Endothelial cell of umbilical vein (primary cell): ENCODE measurements around the gene SRSF9. TPM values are rescaled to one million over a fixed set of nuclear protein-coding genes. Genes with fewer than 3 reads are reported as not detected.

ENCODE experiments used
- BruUV-seq: library from RNA; stranded (reverse); fragments of 400-500 nt; replicated peaks from 2 replicates; lab custom pipeline; 2021; lab: Mats Ljungman, UMichigan
- CTCF ChIA-PET: fragments of 300-600, 350-600 bp; sonication (Branson Sonifier 250); formaldehyde crosslinking; loops from one replicate; lab custom pipeline; 2021; ENCODE audit warnings: antibody characterized with exemption, inconsistent platforms; lab: Charles Lee
- POLR2A ChIA-PET: fragments of 300-600, 350-600 bp; sonication (Branson Sonifier 250); formaldehyde crosslinking; loops from one replicate; lab custom pipeline; 2021; ENCODE audit warnings: antibody characterized with exemption, inconsistent platforms; lab: Charles Lee
- DNase-seq: peaks from one replicate; pipeline ENCODE4 v3.0.0-alpha.2; 2011; ENCODE audit warnings: low read depth, low spot score
- FAIRE-seq: peaks from 2 replicates; lab custom pipeline; 2011; peaks lifted over from hg19 to GRCh38; lab: Jason Lieb, UNC
- H2AFZ ChIP-seq: 2 replicates; pipeline ENCODE4 v1.6.0; 2012; ENCODE audit warnings: low read depth, low read length, control low read depth, inconsistent platforms
- H3K27ac ChIP-seq: 2 replicates; pipeline ENCODE4 v1.5.1; 2011; ENCODE audit warnings: low read depth, mild to moderate bottlenecking, control low read depth, low read length, moderate library complexity; ENCODE audit not compliant: insufficient read depth
- H3K27me3 ChIP-seq, 2 experiments: 2 replicates each; pipeline versions ENCODE4 v1.6.0 to v1.6.1; 2011; ENCODE audit warnings: low read length in 2 of 2, mixed read lengths in 1 of 2; ENCODE audit not compliant: control insufficient read depth in 2 of 2, insufficient read depth in 2 of 2
- H3K36me3 ChIP-seq, 2 experiments: 2 replicates in 1 of 2; 3 replicates in 1 of 2; pipeline ENCODE4 v1.5.1; 2011; ENCODE audit warnings: low read length in 2 of 2, mild to moderate bottlenecking in 1 of 2, moderate library complexity in 1 of 2; ENCODE audit not compliant: control insufficient read depth in 2 of 2, insufficient read depth in 2 of 2; ENCODE audit errors: extremely low read depth in 1 of 2
- H3K4me1 ChIP-seq: 3 replicates; pipeline ENCODE4 v1.5.1; 2011; ENCODE audit warnings: mild to moderate bottlenecking, low read length; ENCODE audit not compliant: control insufficient read depth, insufficient read depth; ENCODE audit errors: extremely low read depth
- H3K4me2 ChIP-seq: 2 replicates; pipeline ENCODE4 v1.6.1; 2011; ENCODE audit warnings: low read length, control low read depth, mixed read lengths; ENCODE audit not compliant: insufficient read depth
- H3K4me3 ChIP-seq, 3 experiments: fragments of 200-600 bp in 1 of 3; sonication (generic), shearing (Covaris generic) in 1 of 3; replicated peaks in 1 of 3; 2 replicates each; pipeline ENCODE4 v1.5.1; 2011 to 2016; ENCODE audit warnings: control low read depth in 3 of 3, low read length in 3 of 3, mild to moderate bottlenecking in 2 of 3, inconsistent platforms in 1 of 3, low read depth in 1 of 3, moderate library complexity in 1 of 3; ENCODE audit not compliant: insufficient read depth in 1 of 3
- H3K79me2 ChIP-seq: 2 replicates; pipeline ENCODE4 v1.6.0; 2012; ENCODE audit warnings: low read length, inconsistent platforms; ENCODE audit not compliant: control insufficient read depth, insufficient read depth
- H3K9ac ChIP-seq: replicated peaks from 2 replicates; pipeline ENCODE3; 2011; ENCODE audit warnings: low read length, control low read depth; ENCODE audit not compliant: insufficient read depth; ENCODE audit errors: extremely low read depth
- H3K9me1 ChIP-seq: replicated peaks from 3 replicates; pipeline ENCODE4 v1.6.0; 2011; ENCODE audit warnings: mild to moderate bottlenecking, low read length; ENCODE audit not compliant: control insufficient read depth, insufficient read depth; ENCODE audit errors: extremely low read depth
- H3K9me3 ChIP-seq: replicated peaks from 2 replicates; pipeline ENCODE4 v1.5.1; 2012; ENCODE audit warnings: low read length, inconsistent platforms; ENCODE audit not compliant: control insufficient read depth, insufficient read depth
- H4K20me1 ChIP-seq: replicated peaks from 2 replicates; pipeline ENCODE3; 2011; ENCODE audit warnings: mild to moderate bottlenecking, low read length; ENCODE audit not compliant: control insufficient read depth, insufficient read depth; ENCODE audit errors: extremely low read depth
- EZH2 ChIP-seq: IDR thresholded peaks from 2 replicates; pipeline ENCODE4 v1.6.1; 2012; ENCODE audit warnings: borderline replicate concordance, low read depth, mild to moderate bottlenecking, moderate library complexity, low read length, inconsistent platforms; ENCODE audit not compliant: severe bottlenecking
- FOS ChIP-seq: IDR thresholded peaks from 2 replicates; pipeline ENCODE4 v1.6.1; 2011; ENCODE audit warnings: mild to moderate bottlenecking, low read length, moderate library complexity, borderline replicate concordance; ENCODE audit not compliant: insufficient read depth
- GATA2 ChIP-seq: IDR thresholded peaks from 2 replicates; pipeline ENCODE4 v1.7.0; 2011; ENCODE audit warnings: low read depth, mild to moderate bottlenecking, moderate library complexity, mixed read lengths, low read length; ENCODE audit not compliant: insufficient read length, insufficient read depth
- JUN ChIP-seq: IDR thresholded peaks from 2 replicates; pipeline ENCODE4 v1.6.1; 2011; ENCODE audit warnings: borderline replicate concordance, low read depth; ENCODE audit not compliant: insufficient read length, insufficient read depth
- MAX ChIP-seq: IDR thresholded peaks from 2 replicates; pipeline ENCODE4 v1.6.1; 2011; ENCODE audit not compliant: insufficient read depth, insufficient read length
- MYC ChIP-seq: IDR thresholded peaks from one replicate; pipeline ENCODE4 v1.6.1; 2011; ENCODE audit warnings: mild to moderate bottlenecking, low read depth, low read length
- POLR2A ChIP-seq: IDR thresholded peaks from 2 replicates; pipeline ENCODE4 v1.6.1; 2012; ENCODE audit warnings: low read depth, mild to moderate bottlenecking, control low read depth, low read length
- POLR2AphosphoS5 ChIP-seq: IDR thresholded peaks from 2 replicates; pipeline ENCODE4 v1.6.1; 2012; ENCODE audit warnings: low read depth, mild to moderate bottlenecking, control low read depth, low read length, moderate library complexity; ENCODE audit not compliant: insufficient read depth
- dilution Hi-C: fragments of 300-500 bp; cut with MboI; formaldehyde crosslinking; loops from one replicate; pipeline ENCODE4 v1.15.0; 2019; ENCODE audit warnings: low sequenced_read_pairs; ENCODE audit not compliant: extremely low pct_ligation_motif_present
- intact Hi-C: fragments of 100-400 bp; cut with micrococcal nuclease; formaldehyde crosslinking; loops from one replicate; pipeline ENCODE4 v1.10.0; 2022
- polyA plus RNA-seq, 4 experiments: library from polyadenylated mRNA; depleted of rRNA in 3 of 4; stranded (reverse) in 3 of 4; unstranded in 1 of 4; fragments of >200 nt; gene quantifications; 2 replicates each; pipeline versions ENCODE4 v1.2.1 to v1.2.3, GENCODE V29; 2011 to 2012; ENCODE audit warnings: missing spikeins in 1 of 4
- total RNA-seq: library from RNA; stranded (reverse); gene quantifications from 2 replicates; pipeline ENCODE4 v1.2.3, GENCODE V29; 2021
- TF ChIP-seq, protein P1 (sequence below), 2 donors: IDR thresholded peaks; 1 replicate in 1 of 2; 2 replicates in 1 of 2; pipeline ENCODE4 v1.5.1; 2011; ENCODE audit warnings: low read length in 2 of 2, mild to moderate bottlenecking in 2 of 2, moderate library complexity in 2 of 2, control low read depth in 1 of 2, inconsistent platforms in 1 of 2, low read depth in 1 of 2; ENCODE audit not compliant: insufficient read depth in 1 of 2; ENCODE audit errors: extremely low read depth in 1 of 2

Gene SRSF9
- total and polyA plus RNA-seq, 2 donors (not counting 3 experiments of a cell fraction or from before 2014, with no cell fraction given) = 153 to 226 TPM

DNA sequence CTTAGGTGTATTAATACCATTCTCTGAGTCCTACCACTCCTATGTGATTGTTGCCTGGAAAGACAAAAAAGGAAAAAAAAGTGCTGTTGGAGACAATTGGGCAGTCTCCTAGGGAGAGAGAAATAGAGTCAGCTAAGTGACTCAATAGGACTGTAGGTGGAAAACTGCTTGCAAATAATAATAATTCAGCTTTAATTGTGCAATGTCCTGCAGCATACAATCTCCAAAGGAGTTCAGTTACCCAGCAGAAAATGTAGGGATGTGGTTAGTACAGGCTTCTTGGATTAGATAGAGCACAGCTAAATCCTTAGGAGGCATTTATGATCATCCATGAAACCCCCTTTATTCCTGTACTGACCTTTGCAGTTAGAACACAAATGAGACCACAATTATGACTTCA lies 3.0 kb upstream of the SRSF9 start:
- Histone ChIP-seq H3K27ac (no peak overlapping the region), H3K27me3 (no peaks in the 10 kb centered on the region), H3K4me3 (no peak overlapping the region), H2AFZ (no peak overlapping the region), H3K9ac (no peak overlapping the region), H3K4me1 (peaks cover 9% of the 10 kb centered on the region), H3K79me2 (peaks cover 21% of the 10 kb centered on the region), H3K36me3 (no peaks in the 10 kb centered on the region), H3K9me3 (no peaks in the 10 kb centered on the region), H3K9me1 (no peaks in the 10 kb centered on the region), H3K4me2 (no peak overlapping the region), H4K20me1 (peaks cover under 1% of the 10 kb centered on the region)
- CTCF ChIA-PET = interaction anchor here (0.8 to 1.4 kb wide), 2 partner anchors 16 to 24 kb away, joined by 3 read pairs; no protein-coding TSS in a partner anchor
- POLR2A ChIA-PET = no interaction called here
- FAIRE-seq (peak; percentile 21), DNase-seq (no peak)
- intact Hi-C loops = no loop called here
- BruUV-seq = no TSS peak
- dilution Hi-C loops = no loop called here
- TF ChIP-seq, protein P1, sequence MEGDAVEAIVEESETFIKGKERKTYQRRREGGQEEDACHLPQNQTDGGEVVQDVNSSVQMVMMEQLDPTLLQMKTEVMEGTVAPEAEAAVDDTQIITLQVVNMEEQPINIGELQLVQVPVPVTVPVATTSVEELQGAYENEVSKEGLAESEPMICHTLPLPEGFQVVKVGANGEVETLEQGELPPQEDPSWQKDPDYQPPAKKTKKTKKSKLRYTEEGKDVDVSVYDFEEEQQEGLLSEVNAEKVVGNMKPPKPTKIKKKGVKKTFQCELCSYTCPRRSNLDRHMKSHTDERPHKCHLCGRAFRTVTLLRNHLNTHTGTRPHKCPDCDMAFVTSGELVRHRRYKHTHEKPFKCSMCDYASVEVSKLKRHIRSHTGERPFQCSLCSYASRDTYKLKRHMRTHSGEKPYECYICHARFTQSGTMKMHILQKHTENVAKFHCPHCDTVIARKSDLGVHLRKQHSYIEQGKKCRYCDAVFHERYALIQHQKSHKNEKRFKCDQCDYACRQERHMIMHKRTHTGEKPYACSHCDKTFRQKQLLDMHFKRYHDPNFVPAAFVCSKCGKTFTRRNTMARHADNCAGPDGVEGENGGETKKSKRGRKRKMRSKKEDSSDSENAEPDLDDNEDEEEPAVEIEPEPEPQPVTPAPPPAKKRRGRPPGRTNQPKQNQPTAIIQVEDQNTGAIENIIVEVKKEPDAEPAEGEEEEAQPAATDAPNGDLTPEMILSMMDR (IDR thresholded peaks at IDR 0.05; ENCODE audit: extremely low read depth in 1 of 2, insufficient read depth in 1 of 2, low read depth in 1 of 2, low read length in 2 of 2) = no peak
- TF ChIP-seq MYC (no peak), POLR2AphosphoS5 (no peak)

- peak overlapping the region in 2 of 3 experiments; percentile 37 to 90 for H3K4me3 ChIP-seq
- TF ChIP-seq POLR2A (no peak), JUN (no peak), GATA2 (no peak), EZH2 (no peak), MYC (no peak), POLR2AphosphoS5 (no peak), MAX (no peak), FOS (no peak)
- TF ChIP-seq, protein P1 (IDR thresholded peaks at IDR 0.05; ENCODE audit: extremely low read depth in 1 of 2, insufficient read depth in 1 of 2, low read depth in 1 of 2, low read length in 2 of 2) = no peak
- dilution Hi-C loops (no loop called here), intact Hi-C loops (no loop called here)
- H3K36me3 ChIP-seq = peaks cover 2 to 4% of the 10 kb centered on the region in 2 experiments
- H2AFZ ChIP-seq = peak overlapping the region; percentile 3
- peaks cover 2% of the 10 kb centered on the region for H4K20me1 ChIP-seq
- FAIRE-seq = no peak
- no peak for DNase-seq
- POLR2A ChIA-PET = interaction anchor here (0.6 to 2.8 kb wide), 3 partner anchors 11 to 27 kb away, joined by 5 to 24 read pairs (median 7); partner anchors contain the start of gene DYNLL1
- peak overlapping the region; percentile 2 for H3K9ac ChIP-seq
- peaks cover 9% of the 10 kb centered on the region for H3K4me1 ChIP-seq
- no peaks in the 10 kb centered on the region for H3K9me1 ChIP-seq
- H3K4me2 ChIP-seq = peak overlapping the region; percentile 3
- BruUV-seq = TSS peak; percentile 51
- no peak overlapping the region for H3K27ac ChIP-seq
- H3K79me2 ChIP-seq = peaks cover 44% of the 10 kb centered on the region
- H3K27me3 ChIP-seq = no peaks in the 10 kb centered on the region
- CTCF ChIA-PET = interaction anchor here (1.0 kb wide), 1 partner anchor 26 kb away, joined by 3 read pairs; the partner anchor contains the start of gene DYNLL1
- H3K9me3 ChIP-seq = no peaks in the 10 kb centered on the region
These were observed 719 bp upstream of the SRSF9 start for GRCh38 chr12:120470150-120470784.
